PC-3 (cell line): ENCODE measurements around the gene MYO6.

Experiments
- CTCF ChIP-seq: fragments of 300-600 bp; sonication (generic); conservative IDR thresholded peaks from 2 replicates; pipeline ENCODE4 v1.5.1; 2017; ENCODE audit warnings: antibody characterized with exemption, low read depth, mild to moderate bottlenecking, low read length
- EZH2 ChIP-seq: fragments of 300-600 bp; sonication (generic); IDR thresholded peaks from one replicate; pipeline ENCODE4 v1.6.1; 2017; ENCODE audit warnings: antibody characterized with exemption, mild to moderate bottlenecking, low read length; ENCODE audit not compliant: unreplicated experiment

- TF ChIP-seq CTCF (no peak), EZH2 (no peak)
Measured at GRCh38 chr6:75762063-75762462, 13.0 kb downstream of the MYO6 start.
